H1 (cell line): ENCODE measurements around the gene PTPRJ. TPM values are rescaled to one million over a fixed set of nuclear protein-coding genes. Genes with fewer than 3 reads are reported as not detected.

ENCODE experiments used
- ASH2L ChIP-seq: fragments of 200-600, 300-600 bp; sonication (generic); IDR thresholded peaks from one replicate; pipeline ENCODE4 v1.7.1; 2017; ENCODE audit warnings: low read length
- JUN ChIP-seq: IDR thresholded peaks from 2 replicates; pipeline ENCODE4 v1.6.1; 2011; ENCODE audit warnings: low read depth, mild to moderate bottlenecking, improper control_type of control experiment, low read length
- polyA plus RNA-seq, 7 experiments: library from polyadenylated mRNA; depleted of rRNA in 3 of 7; stranded (reverse) in 5 of 7; unstranded in 2 of 7; fragments of >200 nt in 5 of 7; fragments of 200-250 nt in 2 of 7; gene quantifications; 1 replicate in 5 of 7; 2 replicates in 1 of 7; 4 replicates in 1 of 7; pipeline versions ENCODE4 v1.2.1 to v1.2.3, GENCODE V29; 2011 to 2013; ENCODE audit warnings: missing spikeins in 2 of 7, mixed read lengths in 2 of 7
- total RNA-seq: library from RNA; stranded (reverse); fragmentation: NEBNext Ultra II Directional; extraction: Animal tissue kit (Norgen Biotek cat#: 25700); gene quantifications from 2 replicates; pipeline ENCODE4 v1.2.1, GENCODE V29; 2021
- TF ChIP-seq, protein P1 (sequence below): fragments of 300-600 bp; sonication (generic); IDR thresholded peaks from 2 replicates; pipeline ENCODE4 v1.7.1; 2012; ENCODE audit warnings: low read length, moderate library complexity, mild to moderate bottlenecking, inconsistent platforms; ENCODE audit not compliant: insufficient replicate concordance

The PTPRJ gene
- total and polyA plus RNA-seq, 2 of the 8 experiments (the other 6 are each of a cell fraction or from before 2014, with no cell fraction given): 4.4 to 22.6 TPM

DNA sequence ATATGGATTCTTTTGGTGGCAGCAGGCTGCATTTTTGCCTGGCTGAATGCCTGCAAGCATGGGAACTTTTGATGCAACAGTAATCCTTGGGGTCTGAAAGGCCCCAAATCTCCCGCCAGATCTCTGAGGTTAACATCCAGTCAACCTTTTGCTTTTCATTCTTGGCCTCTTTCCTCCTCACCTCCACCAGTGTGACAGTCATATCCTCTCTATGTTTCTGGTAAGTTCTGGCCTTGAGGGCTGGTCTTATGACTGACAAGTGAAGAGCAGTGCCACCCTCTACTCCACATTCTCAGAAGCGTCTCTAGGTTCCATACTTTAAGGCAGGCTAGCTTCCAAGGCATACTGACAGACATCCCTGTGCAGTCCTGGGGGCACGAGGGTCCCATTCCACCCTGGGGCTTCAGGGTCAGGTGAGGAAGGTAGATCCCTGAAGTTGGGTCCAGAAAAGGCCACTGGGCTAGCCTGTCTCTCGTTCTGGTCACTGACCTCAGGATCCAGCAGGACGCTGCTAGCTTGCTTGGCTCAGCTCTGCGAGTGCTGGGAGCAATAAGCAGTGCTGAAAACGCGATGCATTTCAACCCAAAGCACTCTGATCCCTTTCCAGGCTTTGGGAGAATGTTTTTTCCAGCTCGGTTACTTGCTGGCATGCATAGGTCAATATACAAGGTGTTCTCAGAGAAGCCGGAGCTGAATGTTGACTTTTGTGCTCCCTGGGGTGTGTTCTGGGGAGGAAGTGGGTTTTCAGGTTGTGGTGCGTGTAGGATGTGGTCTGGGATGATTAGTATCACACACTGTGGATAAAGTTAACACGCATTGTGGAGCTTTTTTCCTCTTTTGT is 75.2 kb downstream of the PTPRJ start (continued):
- TF ChIP-seq, protein P1, sequence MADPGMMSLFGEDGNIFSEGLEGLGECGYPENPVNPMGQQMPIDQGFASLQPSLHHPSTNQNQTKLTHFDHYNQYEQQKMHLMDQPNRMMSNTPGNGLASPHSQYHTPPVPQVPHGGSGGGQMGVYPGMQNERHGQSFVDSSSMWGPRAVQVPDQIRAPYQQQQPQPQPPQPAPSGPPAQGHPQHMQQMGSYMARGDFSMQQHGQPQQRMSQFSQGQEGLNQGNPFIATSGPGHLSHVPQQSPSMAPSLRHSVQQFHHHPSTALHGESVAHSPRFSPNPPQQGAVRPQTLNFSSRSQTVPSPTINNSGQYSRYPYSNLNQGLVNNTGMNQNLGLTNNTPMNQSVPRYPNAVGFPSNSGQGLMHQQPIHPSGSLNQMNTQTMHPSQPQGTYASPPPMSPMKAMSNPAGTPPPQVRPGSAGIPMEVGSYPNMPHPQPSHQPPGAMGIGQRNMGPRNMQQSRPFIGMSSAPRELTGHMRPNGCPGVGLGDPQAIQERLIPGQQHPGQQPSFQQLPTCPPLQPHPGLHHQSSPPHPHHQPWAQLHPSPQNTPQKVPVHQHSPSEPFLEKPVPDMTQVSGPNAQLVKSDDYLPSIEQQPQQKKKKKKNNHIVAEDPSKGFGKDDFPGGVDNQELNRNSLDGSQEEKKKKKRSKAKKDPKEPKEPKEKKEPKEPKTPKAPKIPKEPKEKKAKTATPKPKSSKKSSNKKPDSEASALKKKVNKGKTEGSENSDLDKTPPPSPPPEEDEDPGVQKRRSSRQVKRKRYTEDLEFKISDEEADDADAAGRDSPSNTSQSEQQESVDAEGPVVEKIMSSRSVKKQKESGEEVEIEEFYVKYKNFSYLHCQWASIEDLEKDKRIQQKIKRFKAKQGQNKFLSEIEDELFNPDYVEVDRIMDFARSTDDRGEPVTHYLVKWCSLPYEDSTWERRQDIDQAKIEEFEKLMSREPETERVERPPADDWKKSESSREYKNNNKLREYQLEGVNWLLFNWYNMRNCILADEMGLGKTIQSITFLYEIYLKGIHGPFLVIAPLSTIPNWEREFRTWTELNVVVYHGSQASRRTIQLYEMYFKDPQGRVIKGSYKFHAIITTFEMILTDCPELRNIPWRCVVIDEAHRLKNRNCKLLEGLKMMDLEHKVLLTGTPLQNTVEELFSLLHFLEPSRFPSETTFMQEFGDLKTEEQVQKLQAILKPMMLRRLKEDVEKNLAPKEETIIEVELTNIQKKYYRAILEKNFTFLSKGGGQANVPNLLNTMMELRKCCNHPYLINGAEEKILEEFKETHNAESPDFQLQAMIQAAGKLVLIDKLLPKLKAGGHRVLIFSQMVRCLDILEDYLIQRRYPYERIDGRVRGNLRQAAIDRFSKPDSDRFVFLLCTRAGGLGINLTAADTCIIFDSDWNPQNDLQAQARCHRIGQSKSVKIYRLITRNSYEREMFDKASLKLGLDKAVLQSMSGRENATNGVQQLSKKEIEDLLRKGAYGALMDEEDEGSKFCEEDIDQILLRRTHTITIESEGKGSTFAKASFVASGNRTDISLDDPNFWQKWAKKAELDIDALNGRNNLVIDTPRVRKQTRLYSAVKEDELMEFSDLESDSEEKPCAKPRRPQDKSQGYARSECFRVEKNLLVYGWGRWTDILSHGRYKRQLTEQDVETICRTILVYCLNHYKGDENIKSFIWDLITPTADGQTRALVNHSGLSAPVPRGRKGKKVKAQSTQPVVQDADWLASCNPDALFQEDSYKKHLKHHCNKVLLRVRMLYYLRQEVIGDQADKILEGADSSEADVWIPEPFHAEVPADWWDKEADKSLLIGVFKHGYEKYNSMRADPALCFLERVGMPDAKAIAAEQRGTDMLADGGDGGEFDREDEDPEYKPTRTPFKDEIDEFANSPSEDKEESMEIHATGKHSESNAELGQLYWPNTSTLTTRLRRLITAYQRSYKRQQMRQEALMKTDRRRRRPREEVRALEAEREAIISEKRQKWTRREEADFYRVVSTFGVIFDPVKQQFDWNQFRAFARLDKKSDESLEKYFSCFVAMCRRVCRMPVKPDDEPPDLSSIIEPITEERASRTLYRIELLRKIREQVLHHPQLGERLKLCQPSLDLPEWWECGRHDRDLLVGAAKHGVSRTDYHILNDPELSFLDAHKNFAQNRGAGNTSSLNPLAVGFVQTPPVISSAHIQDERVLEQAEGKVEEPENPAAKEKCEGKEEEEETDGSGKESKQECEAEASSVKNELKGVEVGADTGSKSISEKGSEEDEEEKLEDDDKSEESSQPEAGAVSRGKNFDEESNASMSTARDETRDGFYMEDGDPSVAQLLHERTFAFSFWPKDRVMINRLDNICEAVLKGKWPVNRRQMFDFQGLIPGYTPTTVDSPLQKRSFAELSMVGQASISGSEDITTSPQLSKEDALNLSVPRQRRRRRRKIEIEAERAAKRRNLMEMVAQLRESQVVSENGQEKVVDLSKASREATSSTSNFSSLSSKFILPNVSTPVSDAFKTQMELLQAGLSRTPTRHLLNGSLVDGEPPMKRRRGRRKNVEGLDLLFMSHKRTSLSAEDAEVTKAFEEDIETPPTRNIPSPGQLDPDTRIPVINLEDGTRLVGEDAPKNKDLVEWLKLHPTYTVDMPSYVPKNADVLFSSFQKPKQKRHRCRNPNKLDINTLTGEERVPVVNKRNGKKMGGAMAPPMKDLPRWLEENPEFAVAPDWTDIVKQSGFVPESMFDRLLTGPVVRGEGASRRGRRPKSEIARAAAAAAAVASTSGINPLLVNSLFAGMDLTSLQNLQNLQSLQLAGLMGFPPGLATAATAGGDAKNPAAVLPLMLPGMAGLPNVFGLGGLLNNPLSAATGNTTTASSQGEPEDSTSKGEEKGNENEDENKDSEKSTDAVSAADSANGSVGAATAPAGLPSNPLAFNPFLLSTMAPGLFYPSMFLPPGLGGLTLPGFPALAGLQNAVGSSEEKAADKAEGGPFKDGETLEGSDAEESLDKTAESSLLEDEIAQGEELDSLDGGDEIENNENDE: no peak
- no peak for TF ChIP-seq JUN
- no peak for TF ChIP-seq ASH2L
